Measurements from ENCODE around the gene VILL. TPM values are rescaled to one million over a fixed set of nuclear protein-coding genes. Genes with fewer than 3 reads are reported as not detected.

Gene VILL
- total and polyA plus RNA-seq, 2 donors (not counting 3 experiments of a cell fraction or from before 2014, with no cell fraction given) = 9.0 to 10.0 TPM

DNA sequence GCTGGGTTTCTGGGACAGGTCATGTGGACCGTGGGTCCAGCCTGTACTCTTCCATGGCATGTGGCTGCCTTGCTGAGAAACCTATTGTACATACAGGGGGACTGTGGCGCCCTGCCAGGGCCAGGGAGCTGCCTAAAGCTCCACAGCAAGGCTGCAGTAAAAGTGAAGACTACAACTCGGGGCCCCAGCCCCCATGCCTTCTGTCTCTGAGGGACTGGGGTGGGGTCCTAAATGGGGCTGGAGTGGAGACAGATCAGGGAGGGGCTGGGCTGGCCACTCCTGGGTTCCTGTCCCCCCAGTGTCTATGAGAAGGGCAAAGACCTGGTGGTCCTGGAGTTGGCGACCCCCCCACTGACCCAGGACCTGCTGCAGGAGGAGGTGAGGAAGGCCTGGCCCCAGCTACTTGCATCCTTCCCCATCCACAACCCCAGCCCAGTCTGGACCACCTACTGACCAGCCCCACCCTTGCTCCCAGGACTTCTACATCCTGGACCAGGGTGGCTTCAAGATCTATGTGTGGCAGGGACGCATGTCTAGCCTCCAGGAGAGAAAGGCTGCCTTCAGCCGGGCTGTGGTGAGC lies 7.3 kb downstream of the VILL start:
- Histone ChIP-seq H2AFZ (ENCODE audit: low read depth, low read length) (no peak overlapping the region), H3K9me1 (replicated peaks; ENCODE audit: control insufficient read depth, extremely low read depth, insufficient read depth, low read length) (no peaks in the 10 kb centered on the region), H3K36me3 (ENCODE audit: control insufficient read depth in 2 of 2, extremely low read depth in 1 of 2, insufficient read depth in 2 of 2, low read length in 2 of 2) (peaks cover 0 to 6% of the 10 kb centered on the region in 2 experiments), H3K9ac (replicated peaks; ENCODE audit: extremely low read depth, insufficient read depth, low read length) (no peak overlapping the region), H4K20me1 (replicated peaks; ENCODE audit: control insufficient read depth, extremely low read depth, insufficient read depth, low read length) (no peaks in the 10 kb centered on the region), H3K79me2 (ENCODE audit: control insufficient read depth, insufficient read depth, low read length) (no peaks in the 10 kb centered on the region), H3K4me3 (replicated peaks in 1 of 3; ENCODE audit: insufficient read depth in 1 of 3, low read depth in 1 of 3, low read length in 3 of 3) (no peak overlapping the region), H3K27me3 (ENCODE audit: control insufficient read depth in 2 of 2, insufficient read depth in 2 of 2, low read length in 2 of 2) (no peaks in the 10 kb centered on the region), H3K4me1 (ENCODE audit: control insufficient read depth, extremely low read depth, insufficient read depth, low read length) (peaks cover 15% of the 10 kb centered on the region), H3K27ac (ENCODE audit: insufficient read depth, low read depth, low read length) (no peak overlapping the region), H3K4me2 (ENCODE audit: insufficient read depth, low read length) (no peak overlapping the region), H3K9me3 (replicated peaks; ENCODE audit: control insufficient read depth, insufficient read depth, low read length) (no peaks in the 10 kb centered on the region)
- ChIA-PET POLR2A (no interaction called here), CTCF (interaction anchor here (1.3 to 1.6 kb wide), 7 partner anchors 14 to 132 kb away, joined by 3 to 68 read pairs (median 7); no protein-coding TSS in a partner anchor)
- TF ChIP-seq POLR2A (IDR thresholded peaks at IDR 0.05; ENCODE audit: low read depth, low read length) (no peak), MYC (IDR thresholded peaks at IDR 0.05; ENCODE audit: low read depth, low read length) (no peak), FOS (IDR thresholded peaks at IDR 0.05; ENCODE audit: borderline replicate concordance, insufficient read depth, low read length) (no peak), JUN (IDR thresholded peaks at IDR 0.05; ENCODE audit: borderline replicate concordance, insufficient read depth, insufficient read length, low read depth) (no peak), GATA2 (IDR thresholded peaks at IDR 0.05; ENCODE audit: insufficient read depth, insufficient read length, low read depth, low read length) (no peak), POLR2AphosphoS5 (IDR thresholded peaks at IDR 0.05; ENCODE audit: insufficient read depth, low read depth, low read length) (no peak), EZH2 (IDR thresholded peaks at IDR 0.05; ENCODE audit: borderline replicate concordance, low read depth, low read length, severe bottlenecking) (no peak)
- TF ChIP-seq, protein P1, sequence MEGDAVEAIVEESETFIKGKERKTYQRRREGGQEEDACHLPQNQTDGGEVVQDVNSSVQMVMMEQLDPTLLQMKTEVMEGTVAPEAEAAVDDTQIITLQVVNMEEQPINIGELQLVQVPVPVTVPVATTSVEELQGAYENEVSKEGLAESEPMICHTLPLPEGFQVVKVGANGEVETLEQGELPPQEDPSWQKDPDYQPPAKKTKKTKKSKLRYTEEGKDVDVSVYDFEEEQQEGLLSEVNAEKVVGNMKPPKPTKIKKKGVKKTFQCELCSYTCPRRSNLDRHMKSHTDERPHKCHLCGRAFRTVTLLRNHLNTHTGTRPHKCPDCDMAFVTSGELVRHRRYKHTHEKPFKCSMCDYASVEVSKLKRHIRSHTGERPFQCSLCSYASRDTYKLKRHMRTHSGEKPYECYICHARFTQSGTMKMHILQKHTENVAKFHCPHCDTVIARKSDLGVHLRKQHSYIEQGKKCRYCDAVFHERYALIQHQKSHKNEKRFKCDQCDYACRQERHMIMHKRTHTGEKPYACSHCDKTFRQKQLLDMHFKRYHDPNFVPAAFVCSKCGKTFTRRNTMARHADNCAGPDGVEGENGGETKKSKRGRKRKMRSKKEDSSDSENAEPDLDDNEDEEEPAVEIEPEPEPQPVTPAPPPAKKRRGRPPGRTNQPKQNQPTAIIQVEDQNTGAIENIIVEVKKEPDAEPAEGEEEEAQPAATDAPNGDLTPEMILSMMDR (IDR thresholded peaks at IDR 0.05; ENCODE audit: extremely low read depth in 1 of 2, insufficient read depth in 1 of 2, low read depth in 1 of 2, low read length in 2 of 2) = no peak
- TF ChIP-seq, protein P2, sequence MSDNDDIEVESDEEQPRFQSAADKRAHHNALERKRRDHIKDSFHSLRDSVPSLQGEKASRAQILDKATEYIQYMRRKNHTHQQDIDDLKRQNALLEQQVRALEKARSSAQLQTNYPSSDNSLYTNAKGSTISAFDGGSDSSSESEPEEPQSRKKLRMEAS (IDR thresholded peaks at IDR 0.05; ENCODE audit: insufficient read depth, insufficient read length) = no peak
- intact Hi-C loops (cut with micrococcal nuclease) = no loop called here
- BruUV-seq (replicated peaks) = no TSS peak
- DNase-seq (ENCODE audit: low read depth, low spot score) (no peak), FAIRE-seq (no peak)
- dilution Hi-C loops (cut with MboI; ENCODE audit: extremely low pct_ligation_motif_present, low sequenced_read_pairs) = no loop called here
